Nephron progenitor cell (in vitro differentiated cells): ENCODE results near the gene SOX1.

Experiments used
- DNase-seq: peaks from one replicate; pipeline ENCODE4 v3.0.0; 2021
- H3K27ac Mint-ChIP-seq: 2 replicates; pipeline ENCODE4 v1.8.0; 2021; ENCODE audit warnings: mild to moderate bottlenecking, moderate library complexity, mixed read lengths
- H3K27me3 Mint-ChIP-seq: 2 replicates; pipeline ENCODE4 v1.8.0; 2021; ENCODE audit warnings: mild to moderate bottlenecking, low read depth, mixed read lengths; ENCODE audit not compliant: poor library complexity
- H3K36me3 Mint-ChIP-seq: 2 replicates; pipeline ENCODE4 v1.8.0; 2021; ENCODE audit warnings: low read depth, mixed read lengths
- H3K4me1 Mint-ChIP-seq: 2 replicates; pipeline ENCODE4 v1.8.0; 2021; ENCODE audit warnings: mixed read lengths
- H3K4me3 Mint-ChIP-seq: 2 replicates; pipeline ENCODE4 v1.8.0; 2021; ENCODE audit warnings: mild to moderate bottlenecking, moderate library complexity, mixed read lengths
- H3K9me3 Mint-ChIP-seq: 2 replicates; pipeline ENCODE4 v1.8.0; 2021; ENCODE audit warnings: mild to moderate bottlenecking, moderate library complexity, mixed read lengths
- CTCF ChIP-seq: fragments of 200-600 bp; sonication (generic); IDR thresholded peaks from 2 replicates; pipeline ENCODE4 v1.5.0; 2021; ENCODE audit warnings: antibody characterized with exemption

Gene SOX1

GRCh38 chr13:112103260-112103838 is 36.4 kb downstream of the SOX1 start:
- no peaks in the 10 kb centered on the region for H3K36me3 Mint-ChIP-seq
- TF ChIP-seq CTCF, result no peak
- peaks cover 100% of the 10 kb centered on the region for H3K27me3 Mint-ChIP-seq

GRCh38 chr13:112103961-112104880 is 37.3 kb downstream of the SOX1 start:
- Mint-ChIP-seq H3K27me3 (peaks cover 100% of the 10 kb centered on the region), H3K4me1 (peaks cover 23% of the 10 kb centered on the region), H3K36me3 (no peaks in the 10 kb centered on the region), H3K27ac (no peak overlapping the region), H3K4me3 (peak overlapping the region; percentile 64), H3K9me3 (peaks cover 3% of the 10 kb centered on the region)
- DNase-seq, result peak; percentile 39
- TF ChIP-seq CTCF, result no peak

More at GRCh38 chr13:112103260-112103838, 36.4 kb downstream of the SOX1 start:
- Mint-ChIP-seq H3K4me3 (no peak overlapping the region), H3K27ac (no peak overlapping the region), H3K4me1 (peaks cover 18% of the 10 kb centered on the region), H3K9me3 (no peaks in the 10 kb centered on the region)
- DNase-seq, result no peak

GRCh38 chr13:112104881-112105234 is 37.9 kb downstream of the SOX1 start:
- Mint-ChIP-seq H3K9me3 (peaks cover 3% of the 10 kb centered on the region), H3K4me1 (peaks cover 23% of the 10 kb centered on the region), H3K36me3 (no peaks in the 10 kb centered on the region), H3K4me3 (peak overlapping the region; percentile 71), H3K27ac (no peak overlapping the region), H3K27me3 (peaks cover 100% of the 10 kb centered on the region)
- DNase-seq, result peak; percentile 49
- TF ChIP-seq CTCF, result no peak

- Mint-ChIP-seq H3K27me3 (peaks cover 100% of the 10 kb centered on the region), H3K27ac (no peak overlapping the region), H3K36me3 (no peaks in the 10 kb centered on the region), H3K9me3 (peaks cover 3% of the 10 kb centered on the region), H3K4me3 (peak overlapping the region; percentile 71), H3K4me1 (peaks cover 23% of the 10 kb centered on the region)
- DNase-seq, result peak; percentile 19
- no peak for TF ChIP-seq CTCF
Measured at GRCh38 chr13:112105244-112105681, 38.3 kb downstream of the SOX1 start.

- peak overlapping the region; percentile 75 for H3K4me3 Mint-ChIP-seq
- peaks cover 23% of the 10 kb centered on the region for H3K4me1 Mint-ChIP-seq
- no peak for TF ChIP-seq CTCF
- peaks cover 3% of the 10 kb centered on the region for H3K9me3 Mint-ChIP-seq
- H3K36me3 Mint-ChIP-seq, result no peaks in the 10 kb centered on the region
- peak; percentile 32 for DNase-seq
- H3K27me3 Mint-ChIP-seq, result peaks cover 100% of the 10 kb centered on the region
- H3K27ac Mint-ChIP-seq, result no peak overlapping the region
Measured at GRCh38 chr13:112105892-112106291, 38.9 kb downstream of the SOX1 start.
